Activated CD8-positive, alpha-beta memory T cell treated with anti-CD3 and anti-CD28 coated beads, Interleukin-2, amount 50 U/mL, for 1 hour (primary cell): Measurements from ENCODE around the gene DHX34.
"Not testable (repeated sequence)": the region's sequence is repeated elsewhere in the genome, so short reads cannot be mapped to it uniquely, and the experiment has no call there.

Experiments used
- DNase-seq: peaks from one replicate; pipeline ENCODE4 v3.0.0-alpha.2; 2020; ENCODE audit errors: extremely low read depth

The DHX34 gene, protein sequence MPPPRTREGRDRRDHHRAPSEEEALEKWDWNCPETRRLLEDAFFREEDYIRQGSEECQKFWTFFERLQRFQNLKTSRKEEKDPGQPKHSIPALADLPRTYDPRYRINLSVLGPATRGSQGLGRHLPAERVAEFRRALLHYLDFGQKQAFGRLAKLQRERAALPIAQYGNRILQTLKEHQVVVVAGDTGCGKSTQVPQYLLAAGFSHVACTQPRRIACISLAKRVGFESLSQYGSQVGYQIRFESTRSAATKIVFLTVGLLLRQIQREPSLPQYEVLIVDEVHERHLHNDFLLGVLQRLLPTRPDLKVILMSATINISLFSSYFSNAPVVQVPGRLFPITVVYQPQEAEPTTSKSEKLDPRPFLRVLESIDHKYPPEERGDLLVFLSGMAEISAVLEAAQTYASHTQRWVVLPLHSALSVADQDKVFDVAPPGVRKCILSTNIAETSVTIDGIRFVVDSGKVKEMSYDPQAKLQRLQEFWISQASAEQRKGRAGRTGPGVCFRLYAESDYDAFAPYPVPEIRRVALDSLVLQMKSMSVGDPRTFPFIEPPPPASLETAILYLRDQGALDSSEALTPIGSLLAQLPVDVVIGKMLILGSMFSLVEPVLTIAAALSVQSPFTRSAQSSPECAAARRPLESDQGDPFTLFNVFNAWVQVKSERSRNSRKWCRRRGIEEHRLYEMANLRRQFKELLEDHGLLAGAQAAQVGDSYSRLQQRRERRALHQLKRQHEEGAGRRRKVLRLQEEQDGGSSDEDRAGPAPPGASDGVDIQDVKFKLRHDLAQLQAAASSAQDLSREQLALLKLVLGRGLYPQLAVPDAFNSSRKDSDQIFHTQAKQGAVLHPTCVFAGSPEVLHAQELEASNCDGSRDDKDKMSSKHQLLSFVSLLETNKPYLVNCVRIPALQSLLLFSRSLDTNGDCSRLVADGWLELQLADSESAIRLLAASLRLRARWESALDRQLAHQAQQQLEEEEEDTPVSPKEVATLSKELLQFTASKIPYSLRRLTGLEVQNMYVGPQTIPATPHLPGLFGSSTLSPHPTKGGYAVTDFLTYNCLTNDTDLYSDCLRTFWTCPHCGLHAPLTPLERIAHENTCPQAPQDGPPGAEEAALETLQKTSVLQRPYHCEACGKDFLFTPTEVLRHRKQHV

DNA sequence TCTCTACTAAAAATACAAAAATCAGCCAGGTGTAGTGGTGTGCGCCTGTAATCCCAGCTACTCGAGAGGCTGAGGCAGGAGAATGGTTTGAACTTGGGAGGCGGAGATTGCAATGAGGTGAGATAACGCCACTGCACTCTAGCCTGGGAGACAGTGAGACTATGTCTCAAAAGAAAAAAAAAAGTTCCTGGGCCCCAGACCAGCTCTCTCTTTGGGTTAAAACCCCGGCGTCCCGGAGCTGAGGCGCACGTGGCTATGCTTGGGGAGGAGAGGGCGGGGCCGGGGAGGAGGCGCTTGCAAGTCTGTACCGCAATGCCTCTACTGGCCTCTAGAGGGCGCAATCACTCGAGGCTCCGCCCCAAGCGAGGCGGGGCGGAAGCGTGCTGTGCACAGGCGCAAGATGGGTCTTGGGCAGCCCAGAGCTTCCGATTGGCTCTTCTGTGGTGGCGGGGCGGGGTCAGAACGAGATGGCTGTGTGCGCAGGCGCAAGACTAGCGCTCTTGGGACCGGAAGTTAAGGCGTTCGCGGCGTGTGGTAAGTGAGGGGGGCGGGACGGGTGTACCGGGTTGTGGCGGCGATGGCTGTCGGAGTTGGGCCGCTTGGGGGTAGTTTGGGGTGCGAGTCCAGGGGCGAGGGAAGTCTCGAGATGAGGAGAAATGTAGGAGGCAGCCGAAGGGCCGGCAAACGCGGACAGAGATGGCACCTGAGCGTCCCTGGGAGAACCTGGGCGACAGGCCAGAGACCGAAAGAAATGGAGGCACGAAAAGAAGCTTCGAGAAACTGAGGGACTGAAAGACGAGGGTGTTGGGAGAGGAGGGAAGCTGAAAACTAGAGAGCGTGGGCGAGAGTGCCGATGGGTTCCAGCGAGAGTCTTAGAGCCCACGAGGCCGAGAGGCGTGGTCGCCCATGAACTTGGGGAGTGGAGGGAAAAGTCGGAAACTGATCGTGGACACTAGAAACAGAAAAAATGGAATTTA lies at the start of gene DHX34:
TSS of gene DHX34 (plus strand) at position 497 of the 977 bp plus-strand sequence. CDS start 3,716 bp downstream, outside the sequence.
- peak; percentile 95 for DNase-seq

DNA sequence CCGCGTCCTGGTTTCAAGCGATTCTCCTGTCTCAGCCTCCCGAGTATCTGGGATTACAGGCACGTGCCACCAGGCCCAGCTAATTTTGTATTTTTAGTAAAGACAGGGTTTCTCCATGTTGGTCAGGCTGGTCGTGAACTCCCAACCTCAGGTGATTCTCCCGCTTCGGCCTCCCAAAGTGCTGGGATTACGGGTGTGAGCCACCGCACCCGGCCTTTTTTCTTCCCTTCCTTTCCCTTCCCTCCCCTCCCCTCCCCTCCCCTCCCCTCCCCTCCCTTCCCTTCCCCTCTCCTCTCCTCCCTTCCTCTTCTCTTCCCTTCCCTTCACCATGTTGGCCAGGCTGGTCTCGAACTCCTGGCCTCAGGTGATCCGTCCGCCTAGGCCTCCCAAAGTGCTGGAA lies 48.2 kb upstream of the DHX34 start:
- not testable (repeated sequence) for DNase-seq

DNA sequence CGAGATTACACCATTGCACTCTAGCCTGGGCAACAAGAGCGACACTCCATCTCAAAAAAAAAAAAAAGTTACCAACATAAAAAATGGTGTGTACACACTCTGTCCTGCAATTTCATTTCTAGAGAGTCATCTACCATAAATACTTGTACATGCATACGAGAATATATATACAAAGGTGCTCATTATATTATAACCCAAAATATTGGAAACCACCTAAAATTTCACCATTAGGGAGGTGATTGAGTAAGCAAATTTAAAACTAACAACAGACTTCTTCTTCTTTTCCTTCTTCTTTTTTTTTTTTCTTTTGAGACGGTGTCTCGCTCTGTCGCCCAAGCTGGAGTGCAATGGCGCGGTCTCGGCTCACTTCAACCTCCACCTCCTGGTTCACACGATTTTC lies 46.9 kb upstream of the DHX34 start:
- no peak for DNase-seq

DNA sequence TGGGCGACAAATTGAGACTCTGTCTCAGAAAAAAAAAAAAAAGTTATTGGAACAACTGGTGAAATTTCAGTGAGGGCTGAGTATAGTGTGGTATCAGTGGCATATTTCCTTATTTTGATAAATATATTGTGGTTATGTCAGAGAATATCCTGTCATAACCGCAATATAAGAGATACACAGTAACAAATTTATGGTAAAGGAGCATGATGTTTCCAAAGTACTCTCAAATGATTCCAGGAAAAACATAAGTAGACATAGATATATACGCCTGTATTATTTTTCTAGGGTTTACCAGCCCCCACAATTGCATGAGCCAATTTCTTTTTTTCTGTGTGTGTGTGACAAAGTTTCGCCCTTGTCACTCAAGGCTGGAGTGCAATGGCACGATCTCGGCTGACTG lies 45.1 kb upstream of the DHX34 start:
- DNase-seq, result no peak

DNA sequence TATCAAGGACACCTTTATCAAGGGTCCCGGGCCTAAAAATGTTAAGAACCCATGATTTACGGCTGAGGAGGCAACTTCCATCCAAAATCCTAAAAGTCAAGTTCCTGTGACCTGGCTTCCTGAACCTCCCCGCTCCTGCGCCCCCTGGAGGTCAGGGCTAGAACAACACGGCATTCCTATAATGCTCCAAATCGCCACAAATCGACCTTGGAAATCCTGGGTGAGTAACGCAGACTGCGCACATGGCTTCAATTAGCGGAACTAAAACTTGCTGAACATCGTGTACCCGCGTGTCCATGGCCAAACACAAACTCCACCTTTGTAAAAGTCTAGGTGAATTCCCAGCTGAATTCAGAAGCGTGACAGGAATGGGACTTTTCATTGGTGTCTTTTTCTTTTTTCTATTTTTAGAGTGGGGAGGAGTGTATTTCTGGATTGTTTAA lies 43.8 kb upstream of the DHX34 start:
- no peak for DNase-seq

DNA sequence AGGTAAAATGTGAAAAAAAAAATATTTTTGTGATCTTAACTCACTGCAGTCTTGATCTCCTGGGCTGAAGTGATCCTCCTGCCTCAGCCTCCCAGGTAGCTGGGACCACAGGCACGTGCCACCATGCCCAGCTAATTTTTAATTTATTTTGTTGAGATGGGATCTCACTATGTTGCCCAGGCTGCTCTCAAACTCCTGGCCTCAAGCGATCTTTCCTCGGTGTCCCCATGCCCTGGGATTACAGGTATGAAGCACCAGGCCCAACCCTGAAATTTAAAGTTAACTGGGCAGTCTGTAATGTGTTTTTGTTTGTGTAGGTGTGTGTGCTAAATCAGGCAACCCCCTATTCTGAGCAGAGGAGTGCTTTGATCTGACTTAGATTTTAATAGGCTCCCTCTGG lies 42.8 kb upstream of the DHX34 start:
- DNase-seq, result no peak

DNA sequence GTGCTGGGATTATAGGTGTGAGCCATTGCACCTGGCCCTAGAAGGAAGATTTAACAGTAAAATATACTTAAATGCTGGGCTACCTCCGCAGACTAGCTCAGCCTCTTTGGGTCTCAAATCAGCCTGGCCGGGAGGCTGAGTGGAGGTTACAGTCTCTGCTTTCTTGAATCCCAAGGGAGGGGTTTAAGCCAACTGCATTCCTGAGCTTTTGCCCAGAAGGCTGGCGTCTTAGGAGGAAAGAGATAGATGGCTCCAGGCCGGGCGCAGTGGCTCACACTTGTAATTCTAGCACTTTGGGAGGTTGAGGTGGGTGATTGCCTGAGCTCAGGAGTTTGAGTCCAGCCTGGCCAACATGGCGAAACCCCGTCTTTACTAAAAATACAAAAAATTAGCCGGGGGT lies 40.1 kb upstream of the DHX34 start:
- no peak for DNase-seq

DNA sequence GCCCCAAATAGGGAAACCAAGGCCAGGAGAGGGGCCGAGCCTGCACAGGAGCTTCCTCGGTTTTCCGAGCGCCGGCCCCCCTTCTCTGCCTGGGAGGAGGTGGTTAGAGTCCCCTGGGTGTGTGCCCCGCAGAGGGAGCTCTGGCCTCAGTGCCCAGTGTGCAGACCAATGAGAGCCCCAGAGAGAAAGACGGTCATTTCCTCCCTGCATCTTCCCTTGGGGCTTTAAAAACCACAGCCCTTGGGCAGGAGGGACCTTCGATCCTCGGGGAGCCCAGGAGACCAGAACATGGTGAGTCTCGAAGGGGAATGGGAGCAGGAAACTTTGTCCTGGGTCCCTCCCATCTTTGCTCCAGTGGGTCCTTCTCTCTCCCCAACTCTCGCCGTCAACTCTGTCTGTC lies 39.5 kb upstream of the DHX34 start, which contains the start of gene C5AR1:
TSS of gene C5AR1 (plus strand) at position 254 of the 400 bp plus-strand sequence. CDS start at position 289, 35 bp downstream.
- no peak for DNase-seq

DNA sequence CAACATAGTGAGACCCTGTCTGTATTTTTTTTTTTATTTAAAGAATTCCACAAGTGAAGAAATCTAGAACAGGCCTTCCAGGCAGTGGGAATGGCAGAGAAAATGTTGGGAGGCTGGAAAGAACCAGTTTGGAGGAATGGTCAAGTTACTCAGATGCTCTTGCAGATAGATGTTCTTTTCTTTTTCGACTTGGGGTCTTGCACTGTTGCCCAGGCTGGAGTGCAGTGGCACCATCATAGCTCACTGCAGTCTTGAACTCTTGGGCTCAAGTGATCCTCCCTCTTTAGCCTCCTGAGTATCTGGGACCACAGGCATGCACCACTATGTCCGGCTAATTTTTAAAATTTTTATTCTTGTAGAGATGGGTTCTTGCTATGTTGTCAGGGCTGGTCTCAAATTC lies 38.8 kb upstream of the DHX34 start:
- no peak for DNase-seq

DNA sequence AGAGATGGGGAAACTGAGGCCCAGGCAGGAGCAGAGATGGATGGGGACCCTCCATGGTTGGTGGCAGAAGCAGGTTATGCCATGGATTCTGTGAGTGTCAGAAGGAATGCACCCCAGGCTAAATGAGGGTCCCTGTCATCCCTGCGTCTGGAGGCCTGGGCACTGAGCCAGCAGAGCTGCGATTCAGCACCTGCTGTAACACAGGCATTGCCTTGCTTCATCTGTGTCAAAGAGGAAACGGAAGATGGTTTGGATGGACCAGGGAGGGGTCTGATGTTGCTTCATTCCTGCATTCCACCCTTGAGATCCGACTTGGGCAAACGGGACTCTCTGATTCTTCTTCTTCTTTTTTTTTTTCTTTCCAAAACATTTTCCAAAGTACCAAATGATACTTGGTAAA lies 38.3 kb upstream of the DHX34 start:
- DNase-seq, result no peak

DNA sequence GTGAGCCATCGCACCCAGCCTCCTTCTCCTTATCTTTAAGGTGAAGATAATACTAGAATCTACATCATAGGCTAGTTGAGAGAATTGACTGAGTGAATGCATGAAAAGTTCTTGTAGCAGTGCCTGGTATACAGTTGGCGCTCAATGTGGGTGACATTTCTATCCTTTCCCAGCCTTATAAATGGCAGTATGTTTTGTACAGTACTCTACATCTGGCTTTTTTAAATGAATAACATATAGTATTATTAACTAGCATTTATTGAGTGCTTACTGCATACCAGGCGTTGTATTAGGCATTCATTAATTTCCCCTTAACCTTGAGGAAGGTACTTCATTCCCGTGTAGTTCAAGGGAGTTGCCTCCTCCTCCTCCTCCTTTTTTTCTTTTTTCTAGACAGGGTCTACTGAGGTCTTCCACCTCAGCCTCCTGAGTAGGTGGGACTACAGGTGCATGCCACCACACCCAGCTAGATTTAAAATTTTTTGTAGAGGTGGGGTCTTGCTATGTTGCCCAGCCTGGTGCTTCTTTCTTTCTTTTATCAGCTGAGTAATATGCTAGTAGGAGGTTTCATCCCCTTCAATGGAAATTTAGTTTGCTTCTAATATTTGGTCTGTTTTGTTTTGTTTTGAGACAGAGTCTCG lies 36.6 kb upstream of the DHX34 start:
- DNase-seq, result no peak

DNA sequence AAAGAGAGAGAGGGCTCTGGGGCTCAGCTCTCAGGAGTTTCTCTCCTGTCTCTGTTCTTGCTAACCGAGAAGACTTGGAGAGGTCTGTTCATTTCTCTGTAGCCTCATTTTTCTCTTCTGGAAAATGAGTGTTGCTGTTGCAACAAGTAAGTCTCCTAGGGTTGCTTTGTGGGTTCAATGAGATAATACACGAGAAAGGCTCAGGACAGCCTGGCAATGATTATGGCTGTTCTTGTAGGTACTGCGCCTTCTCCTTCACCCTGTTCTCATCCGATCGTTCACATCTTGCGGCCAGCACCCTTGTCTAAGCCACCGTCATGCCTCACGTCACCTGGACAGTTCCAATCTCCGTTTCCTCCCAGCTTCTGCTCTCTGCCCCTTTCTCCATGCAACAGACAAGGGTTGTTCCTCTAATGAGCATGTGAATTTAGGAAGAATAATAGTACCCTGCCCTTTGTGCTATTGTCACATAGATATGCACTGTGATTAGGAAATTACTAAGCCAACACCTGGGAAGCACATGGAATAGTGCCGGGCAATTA lies 35.3 kb upstream of the DHX34 start:
- no peak for DNase-seq

DNA sequence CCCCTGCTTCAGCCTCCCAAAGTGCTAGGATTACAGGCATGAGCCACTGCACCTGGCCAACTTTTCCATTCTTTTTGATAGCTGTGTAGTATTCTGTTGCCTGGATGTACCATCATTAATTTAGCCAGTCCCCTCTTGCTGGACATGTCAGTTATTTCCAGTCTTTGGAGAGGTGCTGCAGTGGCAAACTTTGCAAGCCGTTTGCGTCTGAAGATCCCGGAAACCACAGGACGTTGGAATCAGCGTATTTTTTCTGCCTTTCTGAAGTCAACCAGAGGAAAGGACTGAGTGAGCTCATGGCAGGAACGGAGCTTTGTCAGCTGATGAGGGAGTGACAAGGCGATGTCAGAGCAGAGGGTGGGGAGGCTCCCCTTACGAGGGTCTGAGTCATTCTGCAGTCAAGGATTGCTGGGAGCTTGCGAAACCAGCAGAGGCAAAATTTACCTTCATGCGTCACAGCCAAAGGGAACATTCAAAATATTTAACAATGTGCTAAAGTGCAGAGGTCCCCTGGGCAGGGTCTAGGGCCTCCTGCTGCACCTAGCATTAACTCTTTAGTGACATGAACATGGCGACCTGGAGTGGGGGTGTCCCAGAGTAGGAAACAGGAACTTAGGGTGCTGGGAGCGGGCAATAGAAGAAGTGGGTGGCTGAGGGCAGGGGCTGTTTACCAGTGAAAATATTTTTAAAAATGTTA lies 33.8 kb upstream of the DHX34 start:
- DNase-seq, result no peak

DNA sequence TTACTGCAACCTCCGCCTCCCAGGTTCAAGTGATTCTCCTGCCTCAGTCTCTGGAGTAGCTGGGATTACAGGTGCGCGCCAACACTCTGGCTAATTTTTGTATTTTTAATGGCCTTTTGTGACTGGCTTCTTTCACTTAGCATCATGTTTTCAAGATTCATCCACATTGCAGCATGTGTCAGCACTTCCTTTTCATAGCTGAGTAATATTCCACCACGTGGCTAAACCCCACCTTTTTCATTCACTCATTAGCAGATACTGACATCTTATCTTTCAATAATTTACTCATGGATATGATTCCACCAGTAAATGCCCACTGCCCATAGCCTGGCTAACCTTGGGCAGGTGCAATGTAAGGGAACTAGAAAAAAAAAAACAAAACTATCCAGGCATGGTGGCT lies 32.6 kb upstream of the DHX34 start:
- no peak for DNase-seq

DNA sequence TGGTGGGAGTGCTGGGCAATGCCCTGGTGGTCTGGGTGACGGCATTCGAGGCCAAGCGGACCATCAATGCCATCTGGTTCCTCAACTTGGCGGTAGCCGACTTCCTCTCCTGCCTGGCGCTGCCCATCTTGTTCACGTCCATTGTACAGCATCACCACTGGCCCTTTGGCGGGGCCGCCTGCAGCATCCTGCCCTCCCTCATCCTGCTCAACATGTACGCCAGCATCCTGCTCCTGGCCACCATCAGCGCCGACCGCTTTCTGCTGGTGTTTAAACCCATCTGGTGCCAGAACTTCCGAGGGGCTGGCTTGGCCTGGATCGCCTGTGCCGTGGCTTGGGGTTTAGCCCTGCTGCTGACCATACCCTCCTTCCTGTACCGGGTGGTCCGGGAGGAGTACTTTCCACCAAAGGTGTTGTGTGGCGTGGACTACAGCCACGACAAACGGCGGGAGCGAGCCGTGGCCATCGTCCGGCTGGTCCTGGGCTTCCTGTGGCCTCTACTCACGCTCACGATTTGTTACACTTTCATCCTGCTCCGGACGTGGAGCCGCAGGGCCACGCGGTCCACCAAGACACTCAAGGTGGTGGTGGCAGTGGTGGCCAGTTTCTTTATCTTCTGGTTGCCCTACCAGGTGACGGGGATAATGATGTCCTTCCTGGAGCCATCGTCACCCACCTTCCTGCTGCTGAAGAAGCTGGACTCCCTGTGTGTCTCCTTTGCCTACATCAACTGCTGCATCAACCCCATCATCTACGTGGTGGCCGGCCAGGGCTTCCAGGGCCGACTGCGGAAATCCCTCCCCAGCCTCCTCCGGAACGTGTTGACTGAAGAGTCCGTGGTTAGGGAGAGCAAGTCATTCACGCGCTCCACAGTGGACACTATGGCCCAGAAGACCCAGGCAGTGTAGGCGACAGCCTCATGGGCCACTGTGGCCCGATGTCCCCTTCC lies 28.9 kb upstream of the DHX34 start:
- no peak for DNase-seq

DNA sequence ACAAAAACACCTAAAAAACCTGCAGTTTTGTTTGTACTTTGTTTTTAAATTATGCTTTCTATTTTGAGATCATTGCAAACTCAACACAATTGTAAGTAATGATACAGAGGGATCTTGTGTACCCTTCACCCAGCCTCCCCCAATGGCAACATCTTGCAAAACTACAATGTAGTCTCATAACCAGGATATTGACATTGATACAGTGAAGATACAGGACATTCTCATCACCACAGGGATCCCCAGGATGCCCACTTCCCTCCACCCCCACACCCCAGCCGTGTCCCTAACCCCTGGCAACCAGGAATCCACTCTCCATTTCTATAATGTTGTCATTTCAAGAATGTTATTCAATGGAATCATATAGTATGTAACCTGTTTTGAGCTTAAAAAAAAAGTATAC lies 27.5 kb upstream of the DHX34 start:
- no peak for DNase-seq

DNA sequence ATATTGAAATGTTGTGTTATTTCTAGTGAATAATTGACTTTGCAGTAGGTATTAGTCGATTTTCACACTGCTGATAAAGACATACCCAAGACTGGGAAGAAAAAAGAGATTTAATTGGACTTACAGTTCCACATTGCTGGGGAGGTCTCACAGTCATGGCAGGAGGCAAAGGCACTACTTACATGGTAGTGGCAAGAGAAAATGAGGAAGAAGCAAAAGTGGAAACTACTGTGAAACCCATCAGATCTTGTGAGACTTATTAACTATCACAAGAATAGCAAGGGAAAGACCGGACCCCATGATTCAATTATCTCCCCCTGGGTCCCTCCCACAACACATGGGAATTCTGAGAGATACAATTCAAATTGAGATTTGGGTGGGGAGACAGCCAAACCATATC lies 27.1 kb upstream of the DHX34 start:
- no peak for DNase-seq

DNA sequence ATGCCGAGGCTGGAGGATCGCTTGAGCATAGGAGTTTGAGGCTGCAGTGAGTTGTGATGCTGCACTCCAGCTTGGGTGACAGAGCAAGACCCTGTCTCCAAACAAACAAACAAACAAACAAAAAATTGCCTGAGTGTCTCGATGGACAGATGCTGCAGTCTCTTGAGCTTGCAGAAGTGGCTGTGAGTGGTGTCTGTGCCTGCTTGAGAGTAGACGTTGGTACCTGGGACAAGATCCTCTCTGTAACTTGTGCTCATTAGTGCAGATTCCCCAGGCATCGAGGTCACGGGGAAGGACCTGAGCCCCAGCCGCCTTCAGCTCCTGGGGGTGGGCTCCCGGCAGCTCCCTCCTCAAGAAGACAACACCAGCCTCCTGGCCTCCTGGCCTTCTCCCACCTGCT lies 25.7 kb upstream of the DHX34 start:
- no peak for DNase-seq
